Measurements from ENCODE around the gene TMOD2.

The TMOD2 gene

GRCh38 chr15:51736069-51736468 lies 15.3 kb upstream of the TMOD2 start:
- peak; percentile 16 to 20 for DNase-seq

GRCh38 chr15:51736751-51737521 lies 14.5 kb upstream of the TMOD2 start:
- DNase-seq, result no peak

DNA sequence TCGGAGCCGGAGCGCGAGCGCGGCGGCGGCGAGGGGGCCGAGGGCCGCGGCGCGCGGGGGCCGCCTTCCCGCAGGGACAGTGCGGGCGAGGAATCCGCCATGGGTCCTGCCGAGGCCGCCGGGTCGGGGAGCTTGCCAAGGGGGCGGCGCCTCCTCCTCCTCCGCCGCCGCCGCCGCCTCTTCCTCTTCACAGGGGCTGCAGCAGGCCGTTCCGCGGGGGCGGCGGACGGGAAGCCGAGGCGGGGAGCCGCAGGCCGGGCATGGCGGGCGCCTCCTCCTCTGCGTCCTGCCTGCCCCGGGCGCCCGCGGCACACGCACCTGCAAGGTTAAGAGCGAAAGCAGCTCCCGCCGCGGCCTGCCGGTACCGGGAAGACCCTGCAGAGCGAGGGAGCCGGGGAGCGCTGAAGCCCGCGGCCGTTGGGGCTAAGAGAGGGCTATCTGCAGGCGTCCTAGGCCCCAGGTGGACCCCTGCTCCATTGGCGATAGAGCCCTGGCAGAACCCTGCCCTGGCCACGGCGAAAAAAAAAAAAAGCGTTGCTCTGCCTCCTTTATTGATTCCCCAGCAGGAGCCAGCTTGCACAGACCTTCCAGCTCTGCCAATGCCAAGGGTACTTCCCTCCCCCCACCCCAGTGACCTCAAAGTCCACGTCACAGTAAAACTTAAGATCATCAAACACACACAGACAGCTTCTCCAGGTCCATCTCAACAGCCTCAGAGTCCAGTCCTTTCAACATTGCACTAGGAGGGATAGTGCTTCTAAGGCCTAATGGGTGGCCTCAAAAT lies 13.7 kb upstream of the TMOD2 start, which contains the start of gene LYSMD2:
Gene LYSMD2, minus strand, starts transcription at position 134 of the 784 bp plus-strand sequence. Its CDS starts 33 bp downstream, at position 101.
- DNase-seq, result peak; percentile 54 to 65

- no peak for DNase-seq
These were observed 12.8 kb upstream of the TMOD2 start for GRCh38 chr15:51738553-51738952.

GRCh38 chr15:51739061-51739712 lies 12.2 kb upstream of the TMOD2 start:
- DNase-seq, result no peak

- DNase-seq, result no peak
These were observed 2.1 kb upstream of the TMOD2 start for GRCh38 chr15:51749307-51749706.

DNA sequence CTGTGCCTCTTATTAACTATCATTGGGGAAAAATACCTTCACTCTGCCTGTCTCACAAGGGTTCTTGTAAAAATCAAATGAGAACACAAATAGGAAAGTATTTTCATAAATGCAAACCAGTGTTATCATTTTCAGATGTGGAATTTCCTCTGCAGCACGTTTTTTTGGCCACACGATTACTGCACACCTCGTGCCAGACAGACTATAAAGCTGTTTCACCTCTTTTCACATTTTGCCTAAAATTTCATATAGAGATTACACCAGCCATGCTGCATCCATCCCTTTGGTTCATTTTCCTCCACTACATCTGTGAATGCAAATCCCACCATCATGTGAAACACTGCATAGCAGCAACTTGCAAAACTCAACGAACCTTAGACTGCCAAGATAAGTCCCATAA lies 1.2 kb upstream of the TMOD2 start:
- DNase-seq, result no peak

- DNase-seq, result peak in 1 of 2 donors; percentile 24
These were observed 593 bp downstream of the TMOD2 start for GRCh38 chr15:51751697-51752683.

GRCh38 chr15:51752888-51753287 lies 1.5 kb downstream of the TMOD2 start:
- DNase-seq, result peak; percentile 57 to 74

DNA sequence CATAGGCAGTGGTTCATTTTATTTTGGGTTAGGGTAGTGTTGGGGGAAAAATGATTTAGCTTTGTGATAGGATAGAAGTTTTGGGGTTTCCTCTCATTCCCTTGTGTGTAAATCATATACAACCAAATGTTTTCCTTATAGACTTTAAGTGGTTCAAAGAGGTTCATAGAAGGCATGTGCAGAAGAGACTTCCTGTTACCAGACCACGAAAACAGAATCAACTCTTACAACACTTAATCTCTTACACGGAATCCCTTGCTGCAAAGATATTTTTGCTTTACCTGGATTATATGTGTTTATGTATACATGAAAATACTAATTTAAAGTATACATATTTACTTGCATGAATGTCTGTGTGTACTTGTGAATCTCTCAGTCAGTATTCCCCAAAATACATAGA lies 2.9 kb downstream of the TMOD2 start:
- DNase-seq, result no peak

DNA sequence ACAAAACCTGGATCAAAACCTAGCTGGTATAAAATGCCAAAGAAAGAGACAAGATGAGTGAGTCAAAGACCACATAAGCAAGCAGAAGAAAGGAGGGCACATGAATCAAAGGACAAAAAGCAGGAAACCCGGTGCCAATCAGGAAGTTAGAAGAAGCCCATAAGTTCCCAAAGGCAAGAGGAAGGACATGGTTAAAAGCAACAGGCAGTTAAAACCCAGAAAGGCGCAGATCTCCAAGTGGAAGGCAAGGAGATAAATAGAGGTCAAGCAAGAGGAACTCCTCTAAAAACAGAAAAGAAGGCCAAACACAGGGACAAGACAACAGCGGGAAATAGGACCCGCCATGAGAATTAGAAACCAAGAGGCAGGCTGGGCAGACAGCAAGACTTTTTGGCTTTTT lies 4.4 kb downstream of the TMOD2 start:
- no peak for DNase-seq

DNA sequence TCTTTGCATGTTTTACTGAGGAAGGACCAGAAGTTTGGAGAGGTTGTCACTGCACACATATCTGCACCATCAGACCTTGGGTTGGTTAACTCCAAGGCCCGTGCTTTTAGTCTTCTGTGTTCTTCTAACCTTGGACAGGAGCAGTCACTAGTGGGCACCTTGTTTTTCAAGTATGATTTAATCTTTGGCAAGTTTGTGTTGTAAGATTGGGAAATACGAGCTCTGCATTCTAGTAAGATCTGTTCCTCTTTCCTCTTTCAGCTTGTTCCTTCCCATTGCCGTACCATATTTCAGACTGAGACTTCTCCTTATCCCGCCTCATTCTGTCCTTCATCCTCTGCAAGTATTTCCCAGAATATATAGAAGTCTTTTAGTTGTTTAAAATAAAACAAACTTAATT lies 5.1 kb downstream of the TMOD2 start:
- peak; percentile 62 to 81 for DNase-seq

GRCh38 chr15:51757450-51757849 lies 6.1 kb downstream of the TMOD2 start:
- no peak for DNase-seq

- DNase-seq, result no peak
These were observed 7.2 kb downstream of the TMOD2 start for GRCh38 chr15:51758645-51759044.

- no peak for DNase-seq
These were observed 8.2 kb downstream of the TMOD2 start for GRCh38 chr15:51759557-51760070.

DNA sequence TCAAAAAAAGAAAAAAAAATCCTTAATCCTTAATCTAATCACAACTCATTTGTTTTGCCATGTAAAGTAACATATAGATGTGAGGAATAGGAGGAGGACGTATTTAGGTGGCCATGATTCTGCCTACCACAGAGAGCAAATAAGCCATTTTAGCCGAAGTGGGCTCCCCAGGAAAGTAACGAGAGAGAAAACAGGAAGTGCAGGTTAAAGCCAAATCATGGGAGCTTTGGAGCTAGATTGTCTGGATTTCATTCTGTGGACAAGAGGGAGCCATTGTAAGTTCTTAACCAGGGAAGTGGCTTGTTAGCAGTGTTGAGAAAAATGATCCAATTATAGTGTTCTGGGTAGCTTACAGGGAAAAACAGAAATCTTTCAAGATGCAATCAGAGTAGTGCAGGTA lies 9.4 kb downstream of the TMOD2 start:
- DNase-seq, result no peak

DNA sequence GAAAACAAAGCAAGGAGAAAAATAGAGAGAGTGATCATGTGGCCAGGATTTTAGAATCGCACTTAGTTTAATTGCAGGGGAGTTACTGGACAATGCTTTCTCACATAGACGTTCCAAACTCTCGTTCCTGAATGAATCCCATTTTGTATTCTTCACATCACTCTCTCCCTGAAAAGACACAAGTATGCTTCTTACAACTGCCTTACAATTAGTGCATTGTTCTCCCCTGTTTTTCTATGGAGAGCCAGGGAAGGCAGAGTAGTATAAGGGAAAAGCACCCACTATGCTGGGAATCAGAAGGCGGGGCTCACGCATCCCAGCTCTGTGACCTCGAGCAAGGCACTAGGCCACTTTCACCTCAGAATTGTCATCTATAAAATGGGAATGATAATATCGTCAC lies 14.4 kb downstream of the TMOD2 start:
- no peak for DNase-seq

DNA sequence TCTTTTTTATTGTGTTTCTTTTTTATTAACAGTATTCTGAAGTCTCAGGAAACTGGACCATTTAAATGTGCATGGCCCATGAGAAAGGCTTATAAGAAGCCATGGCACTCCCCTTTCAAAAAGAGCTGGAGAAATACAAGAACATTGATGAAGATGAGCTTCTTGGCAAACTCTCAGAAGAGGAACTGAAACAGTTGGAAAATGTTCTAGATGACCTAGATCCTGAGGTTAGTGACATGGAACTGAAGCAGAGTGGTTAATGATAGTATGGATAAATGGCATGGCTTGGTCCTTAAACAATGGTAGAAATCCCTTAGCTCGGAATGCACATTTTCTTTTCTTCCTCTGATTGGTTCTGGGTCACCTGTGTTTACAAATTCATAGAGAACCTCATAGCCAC lies 14.9 kb downstream of the TMOD2 start:
- DNase-seq, result peak; percentile 13 to 46

- DNase-seq, result peak in 1 of 2 donors; percentile 47
These were observed 16.6 kb downstream of the TMOD2 start for GRCh38 chr15:51768018-51768417.

DNA sequence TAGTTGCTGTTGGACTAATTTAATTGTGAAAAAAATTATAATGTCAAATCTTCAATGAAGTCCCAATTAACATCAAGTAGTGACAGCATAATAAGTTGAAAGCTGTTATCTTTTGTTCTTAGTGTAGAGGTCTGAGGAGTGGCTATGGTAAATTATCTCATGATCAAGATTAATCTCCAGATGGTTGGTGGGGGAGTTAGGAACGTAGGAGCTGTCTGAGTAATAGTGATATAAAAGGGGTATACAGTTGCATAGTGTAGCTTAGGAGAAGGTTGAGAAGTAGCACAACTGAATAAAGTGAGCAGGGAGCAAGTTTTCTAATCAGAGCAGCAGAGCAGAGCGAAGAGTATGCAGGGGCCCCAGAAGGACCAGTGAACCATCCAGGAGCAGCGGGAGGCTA lies 19.5 kb downstream of the TMOD2 start:
- DNase-seq, result no peak

DNA sequence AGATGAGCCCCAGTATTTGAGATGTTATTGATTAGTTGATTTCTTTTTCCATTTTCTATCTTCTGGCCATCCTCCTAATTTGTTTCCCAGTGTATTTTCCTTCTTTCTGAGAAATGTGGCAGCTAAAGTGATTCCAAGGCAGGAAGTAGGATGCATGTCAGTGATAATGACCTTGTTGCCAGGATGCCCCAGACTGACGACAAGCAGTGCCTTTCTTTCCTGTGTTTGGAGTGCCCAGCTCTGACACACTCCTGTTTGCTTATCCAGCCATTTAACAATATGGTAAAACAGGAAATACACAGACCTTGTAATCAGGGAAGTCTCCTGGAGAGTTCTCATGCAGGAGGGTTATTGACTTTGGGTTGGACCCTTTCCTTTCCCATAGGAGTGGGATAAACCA lies 20.4 kb downstream of the TMOD2 start:
- no peak for DNase-seq

DNA sequence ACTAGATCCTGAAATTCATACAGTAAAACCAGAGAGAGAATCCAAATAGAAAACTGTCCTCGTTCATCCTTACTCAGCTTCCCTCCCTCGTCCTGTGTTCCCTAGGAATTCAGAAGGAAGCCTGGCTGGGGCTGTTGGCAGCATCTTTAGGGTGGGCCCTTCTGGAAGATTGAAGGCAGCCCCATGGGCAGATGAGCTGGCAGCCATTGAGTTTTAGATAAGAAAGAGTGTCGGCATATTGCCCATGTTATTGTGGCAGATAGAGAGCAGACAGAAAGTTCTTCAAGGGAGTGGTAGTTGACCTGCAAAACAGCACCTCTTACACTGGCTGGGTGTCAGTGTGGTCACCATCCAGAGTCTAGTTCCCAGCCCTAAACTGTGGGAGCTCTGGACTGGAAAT lies 23.5 kb downstream of the TMOD2 start:
- DNase-seq, result no peak
